H1 (cell line): ENCODE results near the gene TRIM31.

Experiments
- ASH2L ChIP-seq: fragments of 200-600, 300-600 bp; sonication (generic); IDR thresholded peaks from one replicate; pipeline ENCODE4 v1.7.1; 2017; ENCODE audit warnings: low read length
- CHD1 ChIP-seq: IDR thresholded peaks from 2 replicates; pipeline ENCODE4 v1.6.1; 2012; ENCODE audit warnings: low read depth, low read length, improper control_type of control experiment
- CREB1 ChIP-seq: IDR thresholded peaks from 2 replicates; pipeline ENCODE4 v1.6.1; 2012; ENCODE audit warnings: inconsistent platforms
- EZH2 ChIP-seq: fragments of 200-600 bp; sonication (generic); IDR thresholded peaks from 2 replicates; pipeline ENCODE4 v1.7.1; 2012; ENCODE audit warnings: low read depth, mild to moderate bottlenecking, moderate library complexity, low read length, inconsistent platforms; ENCODE audit not compliant: severe bottlenecking
- JUND ChIP-seq: IDR thresholded peaks from 2 replicates; pipeline ENCODE4 v1.6.1; 2011; ENCODE audit warnings: mild to moderate bottlenecking, improper control_type of control experiment, low read length
- POLR2A ChIP-seq, 2 experiments: IDR thresholded peaks; 1 replicate in 1 of 2; 2 replicates in 1 of 2; pipeline ENCODE4 v1.6.1; 2011; ENCODE audit warnings: low read depth in 2 of 2, low read length in 2 of 2, mild to moderate bottlenecking in 2 of 2; ENCODE audit errors: control extremely low read depth in 1 of 2
- POLR2AphosphoS5 ChIP-seq: IDR thresholded peaks from 2 replicates; pipeline ENCODE4 v1.6.1; 2011; ENCODE audit warnings: low read depth, low read length
- RFX5 ChIP-seq: IDR thresholded peaks from 2 replicates; pipeline ENCODE4 v1.6.1; 2011; ENCODE audit warnings: low read depth, low read length, improper control_type of control experiment, borderline replicate concordance
- RNF2 ChIP-seq: fragments of 200-900, 300-1000 bp; sonication (generic); IDR thresholded peaks from 2 replicates; pipeline ENCODE4 v1.7.1; 2016; ENCODE audit warnings: borderline replicate concordance, low read depth, mild to moderate bottlenecking, antibody characterized with exemption, low read length; ENCODE audit not compliant: poor library complexity, severe bottlenecking; ENCODE audit errors: missing control alignments
- SUZ12 ChIP-seq: fragments of 200-600 bp; sonication (generic); IDR thresholded peaks from 2 replicates; pipeline ENCODE4 v1.6.1; 2012; ENCODE audit warnings: mild to moderate bottlenecking, inconsistent platforms, low read length, moderate library complexity, mixed read lengths
- TEAD4 ChIP-seq: IDR thresholded peaks from 2 replicates; pipeline ENCODE4 v1.6.1; 2012; ENCODE audit warnings: low read depth, low read length, inconsistent platforms, mixed read lengths
- TF ChIP-seq, protein P1 (sequence below): fragments of 300-600 bp; sonication (generic); IDR thresholded peaks from 2 replicates; pipeline ENCODE4 v1.7.1; 2012; ENCODE audit warnings: low read length, moderate library complexity, mild to moderate bottlenecking, inconsistent platforms; ENCODE audit not compliant: insufficient replicate concordance
- TF ChIP-seq, protein P2 (sequence below), 3 experiments: IDR thresholded peaks; 1 replicate in 2 of 3; 2 replicates in 1 of 3; pipeline versions ENCODE4 v1.5.1 to v1.6.1; 2011; ENCODE audit warnings: low read length in 3 of 3, mild to moderate bottlenecking in 3 of 3, inconsistent platforms in 2 of 3, low read depth in 1 of 3, moderate library complexity in 1 of 3; ENCODE audit not compliant: insufficient read depth in 1 of 3; ENCODE audit errors: control extremely low read depth in 1 of 3

DNA sequence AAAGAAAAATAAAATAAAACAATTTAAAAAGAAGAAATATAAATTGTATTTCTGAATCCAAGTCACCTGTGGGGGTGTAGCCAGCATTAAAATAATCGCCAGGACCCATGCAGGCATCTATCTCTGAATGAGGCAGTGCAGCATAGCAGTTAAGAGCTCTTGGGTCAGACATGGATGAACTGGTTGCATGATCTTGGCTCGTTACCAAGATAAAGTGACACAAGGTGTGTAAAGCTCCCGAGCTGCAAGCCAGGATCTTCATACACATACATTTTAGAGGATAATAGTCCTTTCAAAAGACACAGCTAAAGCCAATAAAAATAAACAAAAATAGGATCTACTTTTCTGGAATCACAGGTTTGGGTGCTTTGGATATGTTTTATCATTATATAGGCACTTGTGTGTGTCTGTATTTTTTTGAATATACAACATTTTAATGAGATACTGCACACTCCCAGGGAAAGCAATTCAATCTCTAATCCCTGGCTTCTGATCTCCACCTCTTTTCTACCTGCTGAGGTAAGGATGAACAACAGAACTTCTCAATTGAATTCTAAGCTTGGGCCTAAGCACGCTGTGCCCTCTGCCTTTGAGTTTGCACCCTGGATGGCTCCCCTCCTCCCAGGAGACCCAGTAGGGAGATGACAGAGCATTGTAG is 39.3 kb upstream of the TRIM31 start:
- TF ChIP-seq RNF2 = no peak
- TF ChIP-seq POLR2A (IDR thresholded peaks at IDR 0.05; ENCODE audit: control extremely low read depth in 1 of 2, low read depth in 2 of 2, low read length in 2 of 2) = no peak
- TF ChIP-seq TEAD4 = no peak
- TF ChIP-seq RFX5 = no peak
- TF ChIP-seq, protein P1, sequence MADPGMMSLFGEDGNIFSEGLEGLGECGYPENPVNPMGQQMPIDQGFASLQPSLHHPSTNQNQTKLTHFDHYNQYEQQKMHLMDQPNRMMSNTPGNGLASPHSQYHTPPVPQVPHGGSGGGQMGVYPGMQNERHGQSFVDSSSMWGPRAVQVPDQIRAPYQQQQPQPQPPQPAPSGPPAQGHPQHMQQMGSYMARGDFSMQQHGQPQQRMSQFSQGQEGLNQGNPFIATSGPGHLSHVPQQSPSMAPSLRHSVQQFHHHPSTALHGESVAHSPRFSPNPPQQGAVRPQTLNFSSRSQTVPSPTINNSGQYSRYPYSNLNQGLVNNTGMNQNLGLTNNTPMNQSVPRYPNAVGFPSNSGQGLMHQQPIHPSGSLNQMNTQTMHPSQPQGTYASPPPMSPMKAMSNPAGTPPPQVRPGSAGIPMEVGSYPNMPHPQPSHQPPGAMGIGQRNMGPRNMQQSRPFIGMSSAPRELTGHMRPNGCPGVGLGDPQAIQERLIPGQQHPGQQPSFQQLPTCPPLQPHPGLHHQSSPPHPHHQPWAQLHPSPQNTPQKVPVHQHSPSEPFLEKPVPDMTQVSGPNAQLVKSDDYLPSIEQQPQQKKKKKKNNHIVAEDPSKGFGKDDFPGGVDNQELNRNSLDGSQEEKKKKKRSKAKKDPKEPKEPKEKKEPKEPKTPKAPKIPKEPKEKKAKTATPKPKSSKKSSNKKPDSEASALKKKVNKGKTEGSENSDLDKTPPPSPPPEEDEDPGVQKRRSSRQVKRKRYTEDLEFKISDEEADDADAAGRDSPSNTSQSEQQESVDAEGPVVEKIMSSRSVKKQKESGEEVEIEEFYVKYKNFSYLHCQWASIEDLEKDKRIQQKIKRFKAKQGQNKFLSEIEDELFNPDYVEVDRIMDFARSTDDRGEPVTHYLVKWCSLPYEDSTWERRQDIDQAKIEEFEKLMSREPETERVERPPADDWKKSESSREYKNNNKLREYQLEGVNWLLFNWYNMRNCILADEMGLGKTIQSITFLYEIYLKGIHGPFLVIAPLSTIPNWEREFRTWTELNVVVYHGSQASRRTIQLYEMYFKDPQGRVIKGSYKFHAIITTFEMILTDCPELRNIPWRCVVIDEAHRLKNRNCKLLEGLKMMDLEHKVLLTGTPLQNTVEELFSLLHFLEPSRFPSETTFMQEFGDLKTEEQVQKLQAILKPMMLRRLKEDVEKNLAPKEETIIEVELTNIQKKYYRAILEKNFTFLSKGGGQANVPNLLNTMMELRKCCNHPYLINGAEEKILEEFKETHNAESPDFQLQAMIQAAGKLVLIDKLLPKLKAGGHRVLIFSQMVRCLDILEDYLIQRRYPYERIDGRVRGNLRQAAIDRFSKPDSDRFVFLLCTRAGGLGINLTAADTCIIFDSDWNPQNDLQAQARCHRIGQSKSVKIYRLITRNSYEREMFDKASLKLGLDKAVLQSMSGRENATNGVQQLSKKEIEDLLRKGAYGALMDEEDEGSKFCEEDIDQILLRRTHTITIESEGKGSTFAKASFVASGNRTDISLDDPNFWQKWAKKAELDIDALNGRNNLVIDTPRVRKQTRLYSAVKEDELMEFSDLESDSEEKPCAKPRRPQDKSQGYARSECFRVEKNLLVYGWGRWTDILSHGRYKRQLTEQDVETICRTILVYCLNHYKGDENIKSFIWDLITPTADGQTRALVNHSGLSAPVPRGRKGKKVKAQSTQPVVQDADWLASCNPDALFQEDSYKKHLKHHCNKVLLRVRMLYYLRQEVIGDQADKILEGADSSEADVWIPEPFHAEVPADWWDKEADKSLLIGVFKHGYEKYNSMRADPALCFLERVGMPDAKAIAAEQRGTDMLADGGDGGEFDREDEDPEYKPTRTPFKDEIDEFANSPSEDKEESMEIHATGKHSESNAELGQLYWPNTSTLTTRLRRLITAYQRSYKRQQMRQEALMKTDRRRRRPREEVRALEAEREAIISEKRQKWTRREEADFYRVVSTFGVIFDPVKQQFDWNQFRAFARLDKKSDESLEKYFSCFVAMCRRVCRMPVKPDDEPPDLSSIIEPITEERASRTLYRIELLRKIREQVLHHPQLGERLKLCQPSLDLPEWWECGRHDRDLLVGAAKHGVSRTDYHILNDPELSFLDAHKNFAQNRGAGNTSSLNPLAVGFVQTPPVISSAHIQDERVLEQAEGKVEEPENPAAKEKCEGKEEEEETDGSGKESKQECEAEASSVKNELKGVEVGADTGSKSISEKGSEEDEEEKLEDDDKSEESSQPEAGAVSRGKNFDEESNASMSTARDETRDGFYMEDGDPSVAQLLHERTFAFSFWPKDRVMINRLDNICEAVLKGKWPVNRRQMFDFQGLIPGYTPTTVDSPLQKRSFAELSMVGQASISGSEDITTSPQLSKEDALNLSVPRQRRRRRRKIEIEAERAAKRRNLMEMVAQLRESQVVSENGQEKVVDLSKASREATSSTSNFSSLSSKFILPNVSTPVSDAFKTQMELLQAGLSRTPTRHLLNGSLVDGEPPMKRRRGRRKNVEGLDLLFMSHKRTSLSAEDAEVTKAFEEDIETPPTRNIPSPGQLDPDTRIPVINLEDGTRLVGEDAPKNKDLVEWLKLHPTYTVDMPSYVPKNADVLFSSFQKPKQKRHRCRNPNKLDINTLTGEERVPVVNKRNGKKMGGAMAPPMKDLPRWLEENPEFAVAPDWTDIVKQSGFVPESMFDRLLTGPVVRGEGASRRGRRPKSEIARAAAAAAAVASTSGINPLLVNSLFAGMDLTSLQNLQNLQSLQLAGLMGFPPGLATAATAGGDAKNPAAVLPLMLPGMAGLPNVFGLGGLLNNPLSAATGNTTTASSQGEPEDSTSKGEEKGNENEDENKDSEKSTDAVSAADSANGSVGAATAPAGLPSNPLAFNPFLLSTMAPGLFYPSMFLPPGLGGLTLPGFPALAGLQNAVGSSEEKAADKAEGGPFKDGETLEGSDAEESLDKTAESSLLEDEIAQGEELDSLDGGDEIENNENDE = no peak
- TF ChIP-seq, protein P2, sequence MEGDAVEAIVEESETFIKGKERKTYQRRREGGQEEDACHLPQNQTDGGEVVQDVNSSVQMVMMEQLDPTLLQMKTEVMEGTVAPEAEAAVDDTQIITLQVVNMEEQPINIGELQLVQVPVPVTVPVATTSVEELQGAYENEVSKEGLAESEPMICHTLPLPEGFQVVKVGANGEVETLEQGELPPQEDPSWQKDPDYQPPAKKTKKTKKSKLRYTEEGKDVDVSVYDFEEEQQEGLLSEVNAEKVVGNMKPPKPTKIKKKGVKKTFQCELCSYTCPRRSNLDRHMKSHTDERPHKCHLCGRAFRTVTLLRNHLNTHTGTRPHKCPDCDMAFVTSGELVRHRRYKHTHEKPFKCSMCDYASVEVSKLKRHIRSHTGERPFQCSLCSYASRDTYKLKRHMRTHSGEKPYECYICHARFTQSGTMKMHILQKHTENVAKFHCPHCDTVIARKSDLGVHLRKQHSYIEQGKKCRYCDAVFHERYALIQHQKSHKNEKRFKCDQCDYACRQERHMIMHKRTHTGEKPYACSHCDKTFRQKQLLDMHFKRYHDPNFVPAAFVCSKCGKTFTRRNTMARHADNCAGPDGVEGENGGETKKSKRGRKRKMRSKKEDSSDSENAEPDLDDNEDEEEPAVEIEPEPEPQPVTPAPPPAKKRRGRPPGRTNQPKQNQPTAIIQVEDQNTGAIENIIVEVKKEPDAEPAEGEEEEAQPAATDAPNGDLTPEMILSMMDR (IDR thresholded peaks at IDR 0.05; ENCODE audit: control extremely low read depth in 1 of 3, insufficient read depth in 1 of 3, low read depth in 1 of 3, low read length in 3 of 3) = no peak
- TF ChIP-seq ASH2L = no peak
- no peak for TF ChIP-seq EZH2
- TF ChIP-seq POLR2AphosphoS5 = no peak
- TF ChIP-seq CHD1 = no peak
- TF ChIP-seq SUZ12 = no peak
- no peak for TF ChIP-seq JUND
- no peak for TF ChIP-seq CREB1
